SK-N-SH (cell line): Measurements from ENCODE around the gene CYP2D6. TPM values are rescaled to one million over a fixed set of nuclear protein-coding genes. Genes with fewer than 3 reads are reported as not detected.

Experiments used
- CTCF ChIA-PET: fragments of 300-600, 350-600 bp; formaldehyde crosslinking; extraction: SDS; loops from one replicate; lab custom pipeline; 2021; lab: Yijun Ruan, JAX
- POLR2A ChIA-PET: fragments of 350-600 bp; sonication (Branson Sonifier 250); formaldehyde crosslinking; extraction: SDS; loops from one replicate; lab custom pipeline; 2020; ENCODE audit warnings: antibody characterized with exemption, inconsistent platforms; lab: Yijun Ruan, JAX
- DNase-seq: peaks from one replicate; pipeline ENCODE4 v3.0.0; 2012
- H2AFZ ChIP-seq: fragments of 200-600 bp; sonication (generic); 2 replicates; pipeline ENCODE4 v1.8.1; 2016; ENCODE audit warnings: antibody characterized with exemption, mild to moderate bottlenecking, low read depth
- H3F3A ChIP-seq: fragments of 200-600 bp; sonication (generic); replicated peaks from 2 replicates; pipeline ENCODE3; 2016; ENCODE audit warnings: antibody characterized with exemption, mild to moderate bottlenecking; ENCODE audit not compliant: insufficient read depth
- H3K27ac ChIP-seq, 2 experiments: fragments of 200-500 bp in 1 of 2; fragments of 200-600 bp in 1 of 2; sonication (Bioruptor generic) in 1 of 2; sonication (generic), shearing (Covaris generic) in 1 of 2; 2 replicates each; pipeline versions ENCODE4 v1.5.1 to v1.6.1; 2014 to 2016; ENCODE audit warnings: low read depth in 2 of 2, inconsistent platforms in 1 of 2, low read length in 1 of 2, mild to moderate bottlenecking in 1 of 2, mixed read lengths in 1 of 2
- H3K27me3 ChIP-seq: fragments of 200-600 bp; sonication (generic), shearing (Covaris generic); 2 replicates; pipeline ENCODE4 v1.6.1; 2016; ENCODE audit warnings: mixed run types; ENCODE audit not compliant: insufficient read depth
- H3K36me3 ChIP-seq, 2 experiments: fragments of 200-500 bp in 1 of 2; fragments of 200-600 bp in 1 of 2; sonication (Bioruptor generic) in 1 of 2; sonication (generic) in 1 of 2; replicated peaks in 1 of 2; 2 replicates each; pipeline versions ENCODE3 to v1.5.1; 2014 to 2016; ENCODE audit warnings: low read length in 1 of 2, mild to moderate bottlenecking in 1 of 2; ENCODE audit not compliant: insufficient read depth in 2 of 2, control insufficient read depth in 1 of 2
- H3K4me1 ChIP-seq, 2 experiments: fragments of 200-500 bp in 1 of 2; fragments of 200-600 bp in 1 of 2; sonication (Bioruptor generic) in 1 of 2; sonication (generic), shearing (Covaris generic) in 1 of 2; 2 replicates each; pipeline versions ENCODE4 v1.5.1 to v1.6.1; 2014 to 2016; ENCODE audit warnings: low read depth in 1 of 2, low read length in 1 of 2, mixed run types in 1 of 2; ENCODE audit not compliant: insufficient read depth in 2 of 2, control insufficient read depth in 1 of 2
- H3K4me2 ChIP-seq: fragments of 200-600 bp; sonication (generic), shearing (Covaris generic); 2 replicates; pipeline ENCODE4 v1.6.1; 2017; ENCODE audit warnings: mixed run types
- H3K4me3 ChIP-seq, 2 experiments: fragments of 200-500 bp in 1 of 2; fragments of 200-600 bp in 1 of 2; sonication (Bioruptor generic) in 1 of 2; sonication (generic), shearing (Covaris generic) in 1 of 2; 2 replicates each; pipeline versions ENCODE4 v1.5.1 to v1.8.1; 2014 to 2016; ENCODE audit warnings: low read depth in 2 of 2, inconsistent platforms in 1 of 2, low read length in 1 of 2, mild to moderate bottlenecking in 1 of 2, mixed read lengths in 1 of 2, moderate library complexity in 1 of 2
- H3K79me2 ChIP-seq: fragments of 200-600 bp; sonication (generic); 2 replicates; pipeline ENCODE4 v1.8.1; 2017; ENCODE audit warnings: mild to moderate bottlenecking; ENCODE audit not compliant: insufficient read depth
- H3K9ac ChIP-seq: fragments of 200-600 bp; sonication (generic); 2 replicates; pipeline ENCODE4 v1.6.1; 2017; ENCODE audit warnings: mixed run types
- H3K9me2 ChIP-seq: fragments of 200-600 bp; sonication (generic); 2 replicates; pipeline ENCODE4 v1.6.1; 2017; ENCODE audit warnings: mixed run types
- H3K9me3 ChIP-seq: fragments of 200-600 bp; sonication (generic); 2 replicates; pipeline ENCODE4 v1.6.1; 2017; ENCODE audit warnings: mixed run types, mild to moderate bottlenecking, moderate library complexity
- H4K20me1 ChIP-seq: fragments of 200-600 bp; sonication (generic); 2 replicates; pipeline ENCODE4 v1.6.1; 2017; ENCODE audit warnings: mild to moderate bottlenecking, mixed run types; ENCODE audit not compliant: insufficient read depth
- CHD2 ChIP-seq: fragments of 150-350 bp; IDR thresholded peaks from 2 replicates; pipeline ENCODE4 v1.6.1; 2018; ENCODE audit warnings: low read length; ENCODE audit not compliant: partially characterized antibody
- CTCF ChIP-seq: fragments of 200-600 bp; sonication (generic); IDR thresholded peaks from 2 replicates; pipeline ENCODE4 v1.6.1; 2017; ENCODE audit warnings: antibody characterized with exemption, mild to moderate bottlenecking, moderate library complexity
- ELF1 ChIP-seq: IDR thresholded peaks from 2 replicates; pipeline ENCODE4 v1.4.0; 2012
- FOXM1 ChIP-seq: IDR thresholded peaks from 2 replicates; pipeline ENCODE4 v1.4.0; 2012; ENCODE audit warnings: low read depth, mild to moderate bottlenecking
- GATA2 ChIP-seq: sonication (generic); formaldehyde crosslinking; IDR thresholded peaks from 2 replicates; pipeline ENCODE4 v1.5.0; 2020; ENCODE audit warnings: mild to moderate bottlenecking, missing genetic modification reagents
- IRF3 ChIP-seq: fragments of 150-350 bp; IDR thresholded peaks from 2 replicates; pipeline ENCODE4 v1.6.1; 2016; ENCODE audit warnings: mild to moderate bottlenecking, low read depth, low read length
- MAX ChIP-seq: IDR thresholded peaks from 2 replicates; pipeline ENCODE4 v1.4.0; 2012; ENCODE audit warnings: low read depth
- MXI1 ChIP-seq: IDR thresholded peaks from 2 replicates; pipeline ENCODE4 v1.6.1; 2012; ENCODE audit warnings: mild to moderate bottlenecking, low read depth, low read length, improper control_type of control experiment
- NFIC ChIP-seq: IDR thresholded peaks from 2 replicates; pipeline ENCODE4 v1.4.0; 2012; ENCODE audit warnings: borderline replicate concordance
- POLR2AphosphoS5 ChIP-seq: IDR thresholded peaks from 2 replicates; pipeline ENCODE4 v1.6.1; 2012; ENCODE audit warnings: low read depth, low read length
- RAD21 ChIP-seq: IDR thresholded peaks from 2 replicates; pipeline ENCODE4 v1.6.1; 2012; ENCODE audit warnings: mild to moderate bottlenecking, low read length
- RCOR1 ChIP-seq: fragments of 150-350 bp; IDR thresholded peaks from 2 replicates; pipeline ENCODE4 v1.6.1; 2017; ENCODE audit warnings: antibody characterized with exemption, low read length
- RFX5 ChIP-seq: IDR thresholded peaks from 2 replicates; pipeline ENCODE4 v1.6.1; 2012; ENCODE audit warnings: mild to moderate bottlenecking, improper control_type of control experiment, low read length
- RXRA ChIP-seq: IDR thresholded peaks from 2 replicates; pipeline ENCODE4 v1.4.0; 2012; ENCODE audit warnings: low read depth, mild to moderate bottlenecking, borderline replicate concordance
- SIN3A ChIP-seq: IDR thresholded peaks from 2 replicates; pipeline ENCODE4 v1.6.1; 2012; ENCODE audit warnings: low read depth, mild to moderate bottlenecking, low read length, moderate library complexity, borderline replicate concordance
- SMC3 ChIP-seq: IDR thresholded peaks from 2 replicates; pipeline ENCODE4 v1.6.1; 2012; ENCODE audit warnings: low read depth, low read length, improper control_type of control experiment
- USF2 ChIP-seq: fragments of 150-350 bp; IDR thresholded peaks from 2 replicates; pipeline ENCODE4 v1.6.1; 2017; ENCODE audit warnings: antibody characterized with exemption, low read length, low read depth, borderline replicate concordance
- YY1 ChIP-seq: IDR thresholded peaks from 2 replicates; pipeline ENCODE4 v1.4.0; 2012; ENCODE audit warnings: low read depth, mild to moderate bottlenecking
- WGBS: methylation state at CpG from one replicate; pipeline ENCODE4 v1.1.6; 2017; ENCODE audit warnings: low lambda C conversion rate; 5-methylcytosine and 5-hydroxymethylcytosine counted together
- polyA plus RNA-seq, 3 experiments: library from polyadenylated mRNA; depleted of rRNA; stranded (reverse); fragments of >200 nt; gene quantifications; 2 replicates each; pipeline ENCODE4 v1.2.3, GENCODE V29; 2012

The CYP2D6 gene
- polyA plus RNA-seq, 1 of the 3 experiments (the other 2 are of a cell fraction) = 0.26 TPM

GRCh38 chr22:42079319-42080251 lies 51.0 kb downstream of the CYP2D6 start, which contains the start of gene SMDT1 (continued):
- TF ChIP-seq USF2 = no peak
- TF ChIP-seq RAD21 = no peak
- TF ChIP-seq MXI1 = peak; percentile 68
- TF ChIP-seq YY1 = peak; percentile 92
- TF ChIP-seq SIN3A = peak; percentile 34; the same call in 1 of the 2 replicates
- no peak for TF ChIP-seq NFIC
- TF ChIP-seq MAX = peak; percentile 36; the same call in 1 of the 2 replicates
- no peak for TF ChIP-seq POLR2AphosphoS5
- TF ChIP-seq SMC3 = no peak
- TF ChIP-seq CTCF = no peak
- TF ChIP-seq ELF1 = no peak
- no peak for TF ChIP-seq GATA2

- no peaks in the 10 kb centered on the region for H3K9me3 ChIP-seq
- 78% methylated on average over 8 of the region's 24 CpGs for WGBS
- H3K4me1 ChIP-seq = peaks cover 0 to 8% of the 10 kb centered on the region in 2 experiments; a peak in 2 of 4 replicates
- no peaks in the 10 kb centered on the region for H3F3A ChIP-seq
- TF ChIP-seq RCOR1 (no peak), RXRA (no peak), NFIC (no peak), CHD2 (no peak), RFX5 (no peak), IRF3 (no peak), ELF1 (no peak), FOXM1 (no peak), MAX (no peak), SMC3 (no peak)
- H3K27me3 ChIP-seq = no peaks in the 10 kb centered on the region
- ChIA-PET CTCF (interaction anchor here (1.2 kb wide), 1 partner anchor 12 kb away, joined by 4 read pairs; no protein-coding TSS in a partner anchor), POLR2A (no interaction called here)
- H3K36me3 ChIP-seq = no peaks in the 10 kb centered on the region
- peak overlapping the region; percentile 60 to 71; a peak in 3 of 4 replicates for H3K4me3 ChIP-seq
- DNase-seq = no peak
- peaks cover 15% of the 10 kb centered on the region for H3K79me2 ChIP-seq
- peak overlapping the region; percentile 78 for H3K9ac ChIP-seq
- H3K4me2 ChIP-seq = peak overlapping the region; percentile 70; the same call in 1 of the 2 replicates
- no peaks in the 10 kb centered on the region for H3K9me2 ChIP-seq
- no peaks in the 10 kb centered on the region for H4K20me1 ChIP-seq
- peak overlapping the region; percentile 76 to 78 for H3K27ac ChIP-seq
- peak overlapping the region; percentile 59; the same call in 1 of the 2 replicates for H2AFZ ChIP-seq
Measured at GRCh38 chr22:42078469-42079318, 51.9 kb downstream of the CYP2D6 start.
